Activated CD4-positive, alpha-beta T cell treated with anti-CD3 and anti-CD28 coated beads for 36 hours (primary cell): ENCODE results near the gene USP5. TPM values are rescaled to one million over a fixed set of nuclear protein-coding genes. Genes with fewer than 3 reads are reported as not detected.

ENCODE experiments used
- ATAC-seq: fragments of 200-7000 bp; cut with Tn5 transposase; one replicate; pipeline ENCODE4 v1.10.0; 2021; ENCODE audit warnings: mild to moderate bottlenecking, moderate library complexity
- CTCF ChIA-PET: fragments of 350-600 bp; sonication (Branson Sonifier 250); formaldehyde crosslinking; loops from one replicate; lab custom pipeline; 2021; ENCODE audit warnings: antibody characterized with exemption; lab: Charles Lee
- POLR2A ChIA-PET: fragments of 350-600 bp; sonication (Branson Sonifier 250); formaldehyde crosslinking; loops from one replicate; lab custom pipeline; 2021; ENCODE audit warnings: antibody characterized with exemption, inconsistent platforms; lab: Charles Lee
- DNase-seq: peaks from one replicate; pipeline ENCODE4 v3.0.0-alpha.2; 2020
- H3K27ac Mint-ChIP-seq: one replicate; pipeline ENCODE4 v1.8.0; 2021; ENCODE audit warnings: mixed read lengths
- H3K27me3 Mint-ChIP-seq: one replicate; pipeline ENCODE4 v1.8.0; 2021; ENCODE audit warnings: mixed read lengths
- H3K36me3 Mint-ChIP-seq: one replicate; pipeline ENCODE4 v1.8.0; 2021; ENCODE audit warnings: low read depth, mixed read lengths
- H3K4me1 Mint-ChIP-seq: one replicate; pipeline ENCODE4 v1.8.0; 2021; ENCODE audit warnings: mixed read lengths
- H3K4me3 Mint-ChIP-seq: one replicate; pipeline ENCODE4 v1.8.0; 2021; ENCODE audit warnings: mild to moderate bottlenecking, moderate library complexity, mixed read lengths
- H3K9me3 Mint-ChIP-seq: one replicate; pipeline ENCODE4 v1.8.0; 2021; ENCODE audit warnings: low read depth, mixed read lengths
- intact Hi-C, 2 experiments: fragments of 100-400 bp; cut with DNase I in 1 of 2; cut with micrococcal nuclease in 1 of 2; formaldehyde crosslinking; loops; one replicate each; pipeline versions ENCODE4 v1.14.2 to v1.15.1; 2022 to 2024; cut with DNase I, micrococcal nuclease
- total RNA-seq, 2 experiments: library from RNA; stranded (reverse); gene quantifications; one replicate each; pipeline ENCODE4 v1.2.3, GENCODE V29; 2021

The USP5 gene
- total RNA-seq: 100 to 1,000 TPM; 128 to 132 TPM

- Mint-ChIP-seq H3K27me3 (no peaks in the 10 kb centered on the region), H3K9me3 (no peaks in the 10 kb centered on the region), H3K4me1 (peaks cover 21% of the 10 kb centered on the region), H3K27ac (peak within 1 kb of the TSS; percentile 99), H3K4me3 (peak within 1 kb of the TSS; percentile 93), H3K36me3 (peaks cover 53% of the 10 kb centered on the region)
- POLR2A ChIA-PET: interaction anchor here (0.6 to 4.2 kb wide), 19 partner anchors 9 to 382 kb away, joined by 3 to 65 read pairs (median 4); partner anchors contain the start of genes C12orf57, COPS7A, GAPDH and GNB3
- intact Hi-C loops: loop anchor here (1.0 to 5.0 kb wide), 18 partner anchors 15 to 359 kb away; partner anchors contain the start of genes COPS7A (in 2 of the 2), EMG1 (in 2 of the 2), ING4 (in 2 of the 2) and LRRC23 (in 2 of the 2)
- CTCF ChIA-PET: interaction anchor here (0.6 to 4.0 kb wide), 30 partner anchors 10 to 313 kb away, joined by 3 to 51 read pairs (median 4); partner anchors contain the start of genes COPS7A, MLF2, SPSB2 and TPI1
- ATAC-seq (peak; percentile 80), DNase-seq (peak; percentile 99)
Measured at GRCh38 chr12:6851921-6852650, at the start of gene USP5. TSS of gene USP5 (plus strand) at chr12:6852150. CDS start at chr12:6852180, 30 bp downstream.

- no peaks in the 10 kb centered on the region for H3K9me3 Mint-ChIP-seq
- peaks cover 21% of the 10 kb centered on the region for H3K4me1 Mint-ChIP-seq
- DNase-seq: no peak
- intact Hi-C loops: no loop called here
- no peak for ATAC-seq
- ChIA-PET CTCF (interaction anchor here (2.0 kb wide), 1 partner anchor 18 kb away, joined by 6 read pairs; no protein-coding TSS in a partner anchor), POLR2A (no interaction called here)
- H3K27ac Mint-ChIP-seq: no peak overlapping the region
- H3K4me3 Mint-ChIP-seq: no peak overlapping the region
- peaks cover 42% of the 10 kb centered on the region for H3K36me3 Mint-ChIP-seq
- H3K27me3 Mint-ChIP-seq: no peaks in the 10 kb centered on the region
Measured at GRCh38 chr12:6807170-6807569, 44.8 kb upstream of the USP5 start.

- ChIA-PET CTCF (interaction anchor here (0.7 to 2.0 kb wide), 7 partner anchors 9 to 188 kb away, joined by 3 to 6 read pairs (median 4); partner anchors contain the start of genes GPR162 and MLF2), POLR2A (interaction anchor here (1.0 kb wide), 1 partner anchor 25 kb away, joined by 3 read pairs; no protein-coding TSS in a partner anchor)
- Mint-ChIP-seq H3K4me3 (no peak overlapping the region), H3K27me3 (no peaks in the 10 kb centered on the region), H3K36me3 (peaks cover 37% of the 10 kb centered on the region), H3K27ac (no peak overlapping the region), H3K4me1 (peaks cover 21% of the 10 kb centered on the region), H3K9me3 (no peaks in the 10 kb centered on the region)
- ATAC-seq (no peak), DNase-seq (no peak)
- intact Hi-C loops: no loop called here
Measured at GRCh38 chr12:6809056-6809455, 42.9 kb upstream of the USP5 start.

- H3K4me1 Mint-ChIP-seq: peaks cover 21% of the 10 kb centered on the region
- ChIA-PET POLR2A (interaction anchor here (0.6 to 0.7 kb wide), 2 partner anchors 18 to 58 kb away, joined by 3 read pairs; partner anchors contain the start of gene MLF2), CTCF (interaction anchor here (0.8 to 2.2 kb wide), 5 partner anchors 17 to 57 kb away, joined by 3 to 12 read pairs (median 3); partner anchors contain the start of gene MLF2)
- intact Hi-C loops: no loop called here
- H3K27me3 Mint-ChIP-seq: no peaks in the 10 kb centered on the region
- ATAC-seq (peak; percentile 34), DNase-seq (no peak)
- peak overlapping the region; percentile 74 for H3K27ac Mint-ChIP-seq
- H3K9me3 Mint-ChIP-seq: no peaks in the 10 kb centered on the region
- H3K4me3 Mint-ChIP-seq: no peak overlapping the region
- H3K36me3 Mint-ChIP-seq: peaks cover 35% of the 10 kb centered on the region
Measured at GRCh38 chr12:6810758-6811157, 41.2 kb upstream of the USP5 start.

- H3K4me1 Mint-ChIP-seq: peaks cover 21% of the 10 kb centered on the region
- H3K4me3 Mint-ChIP-seq: no peak overlapping the region
- POLR2A ChIA-PET: interaction anchor here (0.7 kb wide), 1 partner anchor 124 kb away, joined by 7 read pairs; the partner anchor contains the start of gene ZNF384
- ATAC-seq (no peak), DNase-seq (no peak)
- CTCF ChIA-PET: interaction anchor here (0.5 to 1.2 kb wide), 4 partner anchors 11 to 182 kb away, joined by 3 to 5 read pairs (median 4); no protein-coding TSS in a partner anchor
- intact Hi-C loops: no loop called here
- H3K36me3 Mint-ChIP-seq: peaks cover 41% of the 10 kb centered on the region
- H3K9me3 Mint-ChIP-seq: no peaks in the 10 kb centered on the region
- H3K27me3 Mint-ChIP-seq: no peaks in the 10 kb centered on the region
- no peak overlapping the region for H3K27ac Mint-ChIP-seq
Measured at GRCh38 chr12:6813363-6813762, 38.6 kb upstream of the USP5 start.

- Mint-ChIP-seq H3K27me3 (peaks cover 2% of the 10 kb centered on the region), H3K4me3 (no peak overlapping the region), H3K4me1 (peaks cover 10% of the 10 kb centered on the region), H3K27ac (peak overlapping the region; percentile 2), H3K36me3 (peaks cover 38% of the 10 kb centered on the region), H3K9me3 (no peaks in the 10 kb centered on the region)
- no peak for ATAC-seq
- CTCF ChIA-PET: no interaction called here
- POLR2A ChIA-PET: no interaction called here
- intact Hi-C loops: no loop called here
- no peak for DNase-seq
Measured at GRCh38 chr12:6816598-6816997, 35.4 kb upstream of the USP5 start.

- no peak for DNase-seq
- ChIA-PET POLR2A (no interaction called here), CTCF (no interaction called here)
- no peaks in the 10 kb centered on the region for H3K9me3 Mint-ChIP-seq
- H3K36me3 Mint-ChIP-seq: peaks cover 38% of the 10 kb centered on the region
- H3K4me1 Mint-ChIP-seq: peaks cover 14% of the 10 kb centered on the region
- no peak for ATAC-seq
- intact Hi-C loops: no loop called here
- peaks cover 2% of the 10 kb centered on the region for H3K27me3 Mint-ChIP-seq
- no peak overlapping the region for H3K4me3 Mint-ChIP-seq
- H3K27ac Mint-ChIP-seq: no peak overlapping the region
Measured at GRCh38 chr12:6817098-6817497, 34.9 kb upstream of the USP5 start.

- intact Hi-C loops: no loop called here
- Mint-ChIP-seq H3K36me3 (peaks cover 34% of the 10 kb centered on the region), H3K4me1 (peaks cover 17% of the 10 kb centered on the region), H3K4me3 (no peak overlapping the region), H3K27ac (peak overlapping the region; percentile 14), H3K27me3 (peaks cover 3% of the 10 kb centered on the region), H3K9me3 (no peaks in the 10 kb centered on the region)
- POLR2A ChIA-PET: no interaction called here
- CTCF ChIA-PET: no interaction called here
- no peak for DNase-seq
- no peak for ATAC-seq
Measured at GRCh38 chr12:6817662-6818157, 34.2 kb upstream of the USP5 start.

- no peak overlapping the region for H3K27ac Mint-ChIP-seq
- ChIA-PET POLR2A (no interaction called here), CTCF (no interaction called here)
- H3K9me3 Mint-ChIP-seq: no peaks in the 10 kb centered on the region
- H3K36me3 Mint-ChIP-seq: peaks cover 34% of the 10 kb centered on the region
- no peak overlapping the region for H3K4me3 Mint-ChIP-seq
- intact Hi-C loops: no loop called here
- H3K27me3 Mint-ChIP-seq: peaks cover 7% of the 10 kb centered on the region
- DNase-seq: no peak
- peaks cover 17% of the 10 kb centered on the region for H3K4me1 Mint-ChIP-seq
- ATAC-seq: no peak
Measured at GRCh38 chr12:6818222-6818621, 33.7 kb upstream of the USP5 start.

GRCh38 chr12:6818645-6819044, 33.3 kb upstream of the USP5 start:
- no peak overlapping the region for H3K4me3 Mint-ChIP-seq
- POLR2A ChIA-PET: no interaction called here
- H3K36me3 Mint-ChIP-seq: peaks cover 34% of the 10 kb centered on the region
- H3K27me3 Mint-ChIP-seq: peaks cover 7% of the 10 kb centered on the region
- intact Hi-C loops: no loop called here
- no peak for ATAC-seq
- H3K9me3 Mint-ChIP-seq: no peaks in the 10 kb centered on the region
- H3K27ac Mint-ChIP-seq: no peak overlapping the region
- CTCF ChIA-PET: no interaction called here
- no peak for DNase-seq
- peaks cover 17% of the 10 kb centered on the region for H3K4me1 Mint-ChIP-seq
